ENCODE measurements around the gene CAMK1D. TPM values are rescaled to one million over a fixed set of nuclear protein-coding genes. Genes with fewer than 3 reads are reported as not detected.

Gene CAMK1D
- total RNA-seq, 2 donors from 2014 or later: 4.5 to 7.8 TPM

GRCh38 chr10:12508165-12508564 is 158.8 kb downstream of the CAMK1D start:
- no peaks in the 10 kb centered on the region for H3K9me3 ChIP-seq (ENCODE audit: control insufficient read depth, low read length)
- no peaks in the 10 kb centered on the region for H3K36me3 ChIP-seq (ENCODE audit: control insufficient read depth, insufficient read depth, low read length)
- no peak overlapping the region for H3K4me3 ChIP-seq (ENCODE audit: low read length)
- no peak overlapping the region for H3K27ac Mint-ChIP-seq
- peaks cover 9% of the 10 kb centered on the region for H3K4me1 Mint-ChIP-seq
- H3K27ac ChIP-seq (ENCODE audit: low read depth, low read length): no peak overlapping the region
- peaks cover 1% of the 10 kb centered on the region for H3K27me3 Mint-ChIP-seq (ENCODE audit: insufficient read depth)
- H3K4me1 ChIP-seq (ENCODE audit: control insufficient read depth, insufficient read depth, low read length): no peaks in the 10 kb centered on the region
- no peak for TF ChIP-seq CTCF (conservative IDR thresholded peaks at IDR 0.05)
- no peaks in the 10 kb centered on the region for H3K36me3 Mint-ChIP-seq (ENCODE audit: low read depth)
- no peaks in the 10 kb centered on the region for H3K9me3 Mint-ChIP-seq
- no peak for DNase-seq
- no peak overlapping the region for H3K4me3 Mint-ChIP-seq
- H3K27me3 ChIP-seq (ENCODE audit: control insufficient read depth, insufficient read depth, low read length, poor library complexity, severe bottlenecking): no peaks in the 10 kb centered on the region
- WGBS, 2 experiments (ENCODE audit: insufficient coverage in 1 of 2, insufficient read length in 1 of 2): 93 to 97% methylated on average over 3 to 5 of the region's 5 CpGs
- H3K9ac ChIP-seq (ENCODE audit: extremely low read depth, low read length, poor library complexity, severe bottlenecking): no peak overlapping the region

DNA sequence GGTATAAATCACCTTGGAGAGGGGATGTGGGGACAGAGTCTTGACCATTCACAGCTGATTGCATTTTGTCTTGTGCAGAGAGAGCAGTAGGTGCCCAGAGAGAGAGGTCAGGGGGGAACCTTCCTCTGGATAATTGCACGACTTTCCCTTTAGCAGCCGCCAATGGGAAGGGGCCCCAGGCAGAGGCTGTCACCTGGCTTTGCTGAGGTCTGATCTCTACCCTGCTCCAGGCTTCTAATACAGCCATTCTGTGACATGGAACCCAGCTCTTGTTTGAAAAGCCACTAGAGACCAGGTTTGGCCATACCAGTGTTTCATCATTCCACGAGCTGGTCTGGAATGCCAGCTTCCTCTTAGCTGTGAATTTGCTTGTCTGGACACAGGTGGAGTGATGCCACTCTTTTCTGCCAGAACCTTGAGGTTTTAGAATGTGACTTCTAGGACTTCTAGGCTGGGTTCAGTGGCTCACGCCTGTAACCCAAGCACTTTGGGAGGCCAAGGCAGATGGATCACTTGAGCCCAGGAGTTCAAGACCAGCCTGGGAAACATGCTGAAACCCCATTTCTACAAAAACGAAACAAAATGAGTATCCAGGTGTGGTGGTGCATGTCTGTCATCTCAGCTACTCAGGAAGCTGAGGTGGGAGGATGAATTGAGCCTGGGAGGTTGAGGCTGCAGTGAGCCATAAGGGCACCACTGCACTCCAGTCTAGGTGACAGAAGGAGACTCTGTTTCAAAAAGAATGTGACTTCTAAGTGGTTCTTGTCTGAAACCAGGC is 159.9 kb downstream of the CAMK1D start:
- no peak overlapping the region for H3K27ac Mint-ChIP-seq
- WGBS, 2 experiments (ENCODE audit: insufficient coverage in 1 of 2, insufficient read length in 1 of 2): 89 to 93% methylated on average over 4 to 5 of the region's 5 CpGs
- peaks cover 1% of the 10 kb centered on the region for H3K27me3 Mint-ChIP-seq (ENCODE audit: insufficient read depth)
- no peak overlapping the region for H3K4me3 ChIP-seq (ENCODE audit: low read length)
- no peaks in the 10 kb centered on the region for H3K27me3 ChIP-seq (ENCODE audit: control insufficient read depth, insufficient read depth, low read length, poor library complexity, severe bottlenecking)
- no peak for TF ChIP-seq CTCF (conservative IDR thresholded peaks at IDR 0.05)
- H3K36me3 ChIP-seq (ENCODE audit: control insufficient read depth, insufficient read depth, low read length): no peaks in the 10 kb centered on the region
- no peak for DNase-seq
- no peak overlapping the region for H3K9ac ChIP-seq (ENCODE audit: extremely low read depth, low read length, poor library complexity, severe bottlenecking)
- H3K9me3 ChIP-seq (ENCODE audit: control insufficient read depth, low read length): no peaks in the 10 kb centered on the region
- H3K9me3 Mint-ChIP-seq: no peaks in the 10 kb centered on the region
- H3K4me3 Mint-ChIP-seq: no peak overlapping the region
- no peaks in the 10 kb centered on the region for H3K36me3 Mint-ChIP-seq (ENCODE audit: low read depth)
- peaks cover 9% of the 10 kb centered on the region for H3K4me1 Mint-ChIP-seq
- H3K27ac ChIP-seq (ENCODE audit: low read depth, low read length): no peak overlapping the region
- no peaks in the 10 kb centered on the region for H3K4me1 ChIP-seq (ENCODE audit: control insufficient read depth, insufficient read depth, low read length)

DNA sequence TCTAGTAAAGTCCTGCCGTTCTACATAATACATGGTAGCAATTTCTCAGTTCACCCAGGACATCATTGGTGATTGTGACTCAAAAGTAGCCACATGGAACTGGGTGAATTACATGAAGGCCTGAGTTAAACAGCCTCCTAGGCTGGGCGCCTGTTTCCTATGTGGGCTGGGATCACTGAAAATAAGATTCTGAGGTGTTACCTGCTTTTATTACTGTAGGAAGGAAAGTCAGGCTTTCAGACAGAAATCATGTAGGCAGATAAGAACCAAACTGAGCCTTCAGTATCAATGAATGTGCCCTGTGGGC is 160.4 kb downstream of the CAMK1D start:
- no peak overlapping the region for H3K4me3 Mint-ChIP-seq
- Histone ChIP-seq H3K27me3 (ENCODE audit: control insufficient read depth, insufficient read depth, low read length, poor library complexity, severe bottlenecking) (no peaks in the 10 kb centered on the region), H3K9ac (ENCODE audit: extremely low read depth, low read length, poor library complexity, severe bottlenecking) (no peak overlapping the region), H3K4me3 (ENCODE audit: low read length) (no peak overlapping the region), H3K36me3 (ENCODE audit: control insufficient read depth, insufficient read depth, low read length) (no peaks in the 10 kb centered on the region), H3K4me1 (ENCODE audit: control insufficient read depth, insufficient read depth, low read length) (no peaks in the 10 kb centered on the region), H3K27ac (ENCODE audit: low read depth, low read length) (no peak overlapping the region), H3K9me3 (ENCODE audit: control insufficient read depth, low read length) (no peaks in the 10 kb centered on the region)
- no peak for DNase-seq
- TF ChIP-seq CTCF (conservative IDR thresholded peaks at IDR 0.05): no peak
- WGBS, 2 experiments (ENCODE audit: insufficient coverage in 1 of 2, insufficient read length in 1 of 2): 87 to 90% methylated on average over 2 of the region's 2 CpGs
- H3K9me3 Mint-ChIP-seq: no peaks in the 10 kb centered on the region
- no peak overlapping the region for H3K27ac Mint-ChIP-seq
- H3K27me3 Mint-ChIP-seq (ENCODE audit: insufficient read depth): peaks cover 1% of the 10 kb centered on the region
- peaks cover 12% of the 10 kb centered on the region for H3K4me1 Mint-ChIP-seq
- H3K36me3 Mint-ChIP-seq (ENCODE audit: low read depth): no peaks in the 10 kb centered on the region

Measured in endodermal cell (in vitro differentiated cells).